Spleen (tissue), 11 donors: ENCODE measurements around the gene ITGA1. TPM values are rescaled to one million over a fixed set of nuclear protein-coding genes. Genes with fewer than 3 reads are reported as not detected.

Experiments
- DNase-seq: peaks from one replicate; pipeline ENCODE4 v3.0.0-alpha.2; 2020
- H3K27ac ChIP-seq, 8 donors: fragments of 200-600 bp; sonication (generic) in 7 of 8; 1 replicate in 4 of 8; 2 replicates in 4 of 8; pipeline versions ENCODE4 v1.5.0 to v1.8.0; 2016 to 2021; ENCODE audit warnings: inconsistent platforms in 4 of 8, mild to moderate bottlenecking in 4 of 8, moderate library complexity in 1 of 8
- H3K27me3 ChIP-seq, 7 donors: fragments of 200-600 bp; sonication (generic) in 6 of 7; replicated peaks in 1 of 7; 1 replicate in 4 of 7; 2 replicates in 3 of 7; pipeline versions ENCODE4 v1.5.0 to v1.8.0; 2016 to 2021; ENCODE audit warnings: inconsistent platforms in 3 of 7, mild to moderate bottlenecking in 1 of 7
- H3K36me3 ChIP-seq, 6 donors: fragments of 200-600 bp; sonication (generic) in 5 of 6; 1 replicate in 4 of 6; 2 replicates in 2 of 6; pipeline versions ENCODE4 v1.5.0 to v1.8.0; 2016 to 2021; ENCODE audit warnings: inconsistent platforms in 2 of 6
- H3K4me1 ChIP-seq, 6 donors: fragments of 200-600 bp; sonication (generic) in 5 of 6; 1 replicate in 3 of 6; 2 replicates in 3 of 6; pipeline versions ENCODE4 v1.5.0 to v1.8.0; 2016 to 2021; ENCODE audit warnings: inconsistent platforms in 3 of 6
- H3K4me3 ChIP-seq, 8 donors: fragments of 200-600 bp; sonication (generic) in 7 of 8; 1 replicate in 4 of 8; 2 replicates in 4 of 8; pipeline versions ENCODE4 v1.5.0 to v1.8.0; 2016 to 2021; ENCODE audit warnings: inconsistent platforms in 4 of 8, mild to moderate bottlenecking in 4 of 8, moderate library complexity in 2 of 8
- H3K9me3 ChIP-seq, 8 donors: fragments of 200-600 bp; sonication (generic) in 7 of 8; 1 replicate in 4 of 8; 2 replicates in 4 of 8; pipeline versions ENCODE4 v1.5.0 to v1.8.0; 2016 to 2021; ENCODE audit warnings: inconsistent platforms in 4 of 8
- POLR2A ChIP-seq, 3 donors: fragments of 450-650 bp; IDR thresholded peaks; one replicate each; pipeline ENCODE4 v1.5.1; 2017; ENCODE audit warnings: antibody characterized with exemption in 3 of 3, mild to moderate bottlenecking in 1 of 3
- POLR2AphosphoS5 ChIP-seq, 3 donors: sonication (generic); formaldehyde crosslinking; IDR thresholded peaks; one replicate each; pipeline ENCODE4 v1.5.1; 2017; ENCODE audit warnings: antibody characterized with exemption in 3 of 3
- WGBS, 5 donors: extraction: QIAGEN DNeasy Blood & Tissue Kit in 3 of 5; methylation state at CpG; one replicate each; pipeline versions ENCODE4 v1.1.5 to v1.1.7; 2013 to 2018; 5-methylcytosine and 5-hydroxymethylcytosine counted together
- intact Hi-C: fragments of 100-400 bp; cut with DNase I; formaldehyde crosslinking; loops from one replicate; pipeline ENCODE4 v1.15.0; 2023; ENCODE audit warnings: low total_unique reads
- polyA plus RNA-seq, 3 donors: library from polyadenylated mRNA; stranded (reverse); fragments of 200-250 nt; gene quantifications; one replicate each; pipeline ENCODE4 v1.2.1, GENCODE V29; 2013
- total RNA-seq, 7 donors: library from RNA; depleted of rRNA in 3 of 7; stranded (reverse); fragments of >200 nt in 3 of 7; fragmentation: NEBNext Ultra II Directional in 4 of 7; extraction: Animal tissue kit (Norgen Biotek cat#: 25700) in 4 of 7; gene quantifications; one replicate each; pipeline versions ENCODE4 v1.1.0 to v1.2.1, GENCODE V29; 2016 to 2021
- TF ChIP-seq, protein P1 (sequence below), 11 experiments: fragments of 200-600 bp in 7 of 11; fragments of 450-650 bp in 4 of 11; sonication (generic) in 4 of 11; IDR thresholded peaks in 8 of 11; conservative IDR thresholded peaks in 3 of 11; 1 replicate in 7 of 11; 2 replicates in 4 of 11; pipeline versions ENCODE4 v1.4.0 to v1.8.0; 2016 to 2021; ENCODE audit warnings: antibody characterized with exemption in 11 of 11, inconsistent platforms in 4 of 11, mild to moderate bottlenecking in 1 of 11
- donor health status: healthy with polysubstance abuse.
- donor health status: DM: no; HTN: no; CAD: no; lungs with moderate emphysema.
- donor health status: DM: no; HTN: no; CAD: no.
- donor health status: Bipolar disorder and iron deficiency.
- donor health status: healthy.
- donor health status: DM: no; HTN: no; CAD: no.
- donor health status: DM: yes; HTN: yes; CAD: no.

ITGA1 gene
- total and polyA plus RNA-seq, 10 donors = 8.3 to 505 (median 289) TPM

DNA sequence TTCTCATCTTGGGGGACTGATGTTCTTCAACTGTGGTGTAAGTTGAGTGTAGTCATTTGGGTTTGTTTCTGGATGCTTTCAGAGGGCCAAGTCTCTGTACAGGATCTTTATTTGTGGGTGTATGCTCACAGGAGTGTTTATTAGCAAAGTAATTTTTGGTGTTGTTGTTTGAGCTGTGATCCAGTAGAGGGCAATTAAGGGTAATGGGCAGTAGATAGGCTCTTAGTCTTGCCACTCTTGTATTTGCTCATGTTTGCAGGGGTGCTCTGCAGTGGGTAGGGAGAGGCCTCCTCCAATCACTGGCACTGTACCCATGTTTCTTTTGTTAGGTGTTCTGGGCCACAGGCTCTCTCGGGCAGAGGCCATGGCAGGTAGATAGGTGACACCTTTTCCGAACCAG, 155.6 kb downstream of the ITGA1 start:
- DNase-seq = no peak
- Histone ChIP-seq H3K27me3 (no peaks in the 10 kb centered on the region), H3K27ac (peak overlapping the region in 2 of 8 donors; percentile 3 to 34), H3K4me3 (no peak overlapping the region), H3K36me3 (peaks cover 0 to 51% (median 0%) of the 10 kb centered on the region in 6 donors), H3K4me1 (peaks cover 0 to 51% (median 34%) of the 10 kb centered on the region in 6 donors), H3K9me3 (no peaks in the 10 kb centered on the region)
- TF ChIP-seq POLR2A (IDR thresholded peaks at IDR 0.05) = no peak
- TF ChIP-seq, protein P1, sequence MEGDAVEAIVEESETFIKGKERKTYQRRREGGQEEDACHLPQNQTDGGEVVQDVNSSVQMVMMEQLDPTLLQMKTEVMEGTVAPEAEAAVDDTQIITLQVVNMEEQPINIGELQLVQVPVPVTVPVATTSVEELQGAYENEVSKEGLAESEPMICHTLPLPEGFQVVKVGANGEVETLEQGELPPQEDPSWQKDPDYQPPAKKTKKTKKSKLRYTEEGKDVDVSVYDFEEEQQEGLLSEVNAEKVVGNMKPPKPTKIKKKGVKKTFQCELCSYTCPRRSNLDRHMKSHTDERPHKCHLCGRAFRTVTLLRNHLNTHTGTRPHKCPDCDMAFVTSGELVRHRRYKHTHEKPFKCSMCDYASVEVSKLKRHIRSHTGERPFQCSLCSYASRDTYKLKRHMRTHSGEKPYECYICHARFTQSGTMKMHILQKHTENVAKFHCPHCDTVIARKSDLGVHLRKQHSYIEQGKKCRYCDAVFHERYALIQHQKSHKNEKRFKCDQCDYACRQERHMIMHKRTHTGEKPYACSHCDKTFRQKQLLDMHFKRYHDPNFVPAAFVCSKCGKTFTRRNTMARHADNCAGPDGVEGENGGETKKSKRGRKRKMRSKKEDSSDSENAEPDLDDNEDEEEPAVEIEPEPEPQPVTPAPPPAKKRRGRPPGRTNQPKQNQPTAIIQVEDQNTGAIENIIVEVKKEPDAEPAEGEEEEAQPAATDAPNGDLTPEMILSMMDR (IDR thresholded peaks at IDR 0.05 in 8 of 11, conservative IDR thresholded peaks at IDR 0.05 in 3 of 11) = no peak
- no peak for TF ChIP-seq POLR2AphosphoS5 (IDR thresholded peaks at IDR 0.05)
- 87 to 100% (median 92%) methylated on average over 2 of the region's 2 CpGs for WGBS, 5 donors
- intact Hi-C loops = no loop called here

- DNase-seq = no peak
- Histone ChIP-seq H3K27me3 (no peaks in the 10 kb centered on the region), H3K4me1 (peaks cover 0 to 56% (median 39%) of the 10 kb centered on the region in 6 donors), H3K27ac (peak overlapping the region in 4 of 8 donors; percentile 3 to 39 (median 26)), H3K4me3 (no peak overlapping the region), H3K36me3 (peaks cover 0 to 48% (median 0%) of the 10 kb centered on the region in 6 donors), H3K9me3 (no peaks in the 10 kb centered on the region)
- TF ChIP-seq, protein P1 (IDR thresholded peaks at IDR 0.05 in 8 of 11, conservative IDR thresholded peaks at IDR 0.05 in 3 of 11) = no peak
- TF ChIP-seq POLR2AphosphoS5 (IDR thresholded peaks at IDR 0.05) = peak in 2 of 3 donors; percentile 30 to 51
- TF ChIP-seq POLR2A (IDR thresholded peaks at IDR 0.05) = no peak
- WGBS, 5 donors = 79 to 100% (median 93%) methylated on average over 5 to 7 of the region's 7 CpGs
- intact Hi-C loops = no loop called here
These were observed 156.1 kb downstream of the ITGA1 start for GRCh38 chr5:52943808-52944207.

DNA sequence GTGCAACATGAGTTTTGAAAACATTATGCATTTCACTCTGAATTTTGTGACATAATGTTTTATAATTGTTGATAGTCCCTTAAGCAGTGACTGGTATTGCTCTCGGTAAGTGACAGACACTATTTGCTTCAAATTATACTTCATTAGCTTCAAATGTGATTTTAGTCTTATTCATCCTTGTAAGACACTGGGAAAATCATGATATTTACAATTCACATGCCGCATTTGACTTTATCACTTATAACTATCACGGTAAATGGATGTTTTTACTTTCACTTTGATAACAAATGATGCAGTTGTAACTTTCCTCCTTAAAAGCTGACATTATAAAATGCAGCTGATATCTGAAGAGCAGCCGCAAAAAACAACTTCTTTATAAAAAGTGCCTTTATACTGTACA, 157.3 kb downstream of the ITGA1 start:
- TF ChIP-seq, protein P1 (IDR thresholded peaks at IDR 0.05 in 8 of 11, conservative IDR thresholded peaks at IDR 0.05 in 3 of 11) = no peak
- no peak for TF ChIP-seq POLR2A (IDR thresholded peaks at IDR 0.05)
- no peak for TF ChIP-seq POLR2AphosphoS5 (IDR thresholded peaks at IDR 0.05)
- H3K9me3 ChIP-seq = no peaks in the 10 kb centered on the region
- H3K36me3 ChIP-seq = peaks cover 0 to 48% (median 2%) of the 10 kb centered on the region in 6 donors
- peak overlapping the region in 3 of 8 donors; percentile 5 to 54 (median 24) for H3K4me3 ChIP-seq
- intact Hi-C loops = no loop called here
- H3K27me3 ChIP-seq = no peaks in the 10 kb centered on the region
- DNase-seq = no peak
- peaks cover 0 to 60% (median 42%) of the 10 kb centered on the region in 6 donors for H3K4me1 ChIP-seq
- peak overlapping the region in 6 of 8 donors; percentile 30 to 57 (median 40) for H3K27ac ChIP-seq
- WGBS, 5 donors = 12 to 37% (median 22%) methylated on average over 4 of the region's 4 CpGs

DNA sequence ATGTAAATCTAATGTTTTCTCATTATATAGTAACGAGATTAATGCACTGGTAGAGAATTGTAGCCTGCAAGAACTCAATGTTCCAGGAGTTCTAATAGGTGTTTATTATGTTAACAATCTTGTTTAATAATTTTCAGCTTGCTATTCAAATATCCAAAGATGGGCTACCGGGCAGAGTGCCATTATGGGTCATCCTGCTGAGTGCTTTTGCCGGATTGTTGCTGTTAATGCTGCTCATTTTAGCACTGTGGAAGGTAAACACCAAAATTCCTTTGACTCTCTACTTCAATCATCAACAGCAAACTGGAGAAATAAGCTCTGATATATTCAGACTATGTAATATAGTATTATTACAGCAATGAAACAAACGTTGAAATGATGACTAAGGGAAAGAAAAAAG, 159.5 kb downstream of the ITGA1 start:
- H3K27ac ChIP-seq = peak overlapping the region in 2 of 8 donors; percentile 17 to 26
- intact Hi-C loops = no loop called here
- TF ChIP-seq, protein P1 (IDR thresholded peaks at IDR 0.05 in 8 of 11, conservative IDR thresholded peaks at IDR 0.05 in 3 of 11) = no peak
- TF ChIP-seq POLR2AphosphoS5 (IDR thresholded peaks at IDR 0.05) = no peak
- no peak for TF ChIP-seq POLR2A (IDR thresholded peaks at IDR 0.05)
- H3K4me3 ChIP-seq = no peak overlapping the region
- DNase-seq = no peak
- WGBS, 5 donors = 58 to 79% (median 72%) methylated on average over 4 of the region's 4 CpGs
- peaks cover 0 to 52% (median 4%) of the 10 kb centered on the region in 6 donors for H3K36me3 ChIP-seq
- H3K27me3 ChIP-seq = no peaks in the 10 kb centered on the region
- peaks cover 0 to 60% (median 42%) of the 10 kb centered on the region in 6 donors for H3K4me1 ChIP-seq
- no peaks in the 10 kb centered on the region for H3K9me3 ChIP-seq
